ENCODE measurements around the gene PTCHD1. TPM values are rescaled to one million over a fixed set of nuclear protein-coding genes. Genes with fewer than 3 reads are reported as not detected.

The PTCHD1 gene
- total RNA-seq, 4 donors from 2014 or later: 0.05 to 0.51 (median 0.11) TPM

GRCh38 chrX:23373129-23373804 is 38.6 kb downstream of the PTCHD1 start:
- peaks cover 0 to 4% (median 0%) of the 10 kb centered on the region in 3 donors for H3K27me3 ChIP-seq
- no peak for TF ChIP-seq CTCF (IDR thresholded peaks at IDR 0.05 in 4 of 5, conservative IDR thresholded peaks at IDR 0.05 in 1 of 5)
- no peak for TF ChIP-seq POLR2A (IDR thresholded peaks at IDR 0.05)
- H3K4me3 ChIP-seq: no peak overlapping the region
- H3K4me1 ChIP-seq: peaks cover 0 to 5% of the 10 kb centered on the region in 2 donors
- in situ Hi-C loops (cut with MboI; ENCODE audit: low sequenced_read_pairs in 4 of 4): no loop called here
- intact Hi-C loops (cut with DNase I; ENCODE audit: low total_unique reads): no loop called here
- peak; percentile 74 to 88 for ATAC-seq
- peak overlapping the region in 1 of 4 donors; percentile 36 for H3K27ac ChIP-seq
- DNase-seq: no peak
- H3K9me3 ChIP-seq: no peaks in the 10 kb centered on the region
- no peaks in the 10 kb centered on the region for H3K36me3 ChIP-seq

GRCh38 chrX:23374291-23374690 is 39.6 kb downstream of the PTCHD1 start:
- ATAC-seq (no peak), DNase-seq (no peak)
- Histone ChIP-seq H3K4me1 (peaks cover 0 to 5% of the 10 kb centered on the region in 2 donors), H3K27me3 (no peaks in the 10 kb centered on the region), H3K36me3 (no peaks in the 10 kb centered on the region), H3K9me3 (no peaks in the 10 kb centered on the region), H3K4me3 (no peak overlapping the region), H3K27ac (no peak overlapping the region)
- no peak for TF ChIP-seq POLR2A (IDR thresholded peaks at IDR 0.05)
- TF ChIP-seq CTCF (IDR thresholded peaks at IDR 0.05 in 4 of 5, conservative IDR thresholded peaks at IDR 0.05 in 1 of 5): no peak
- intact Hi-C loops (cut with DNase I; ENCODE audit: low total_unique reads): no loop called here
- in situ Hi-C loops (cut with MboI; ENCODE audit: low sequenced_read_pairs in 4 of 4): no loop called here

- TF ChIP-seq POLR2A (IDR thresholded peaks at IDR 0.05) (no peak), CTCF (IDR thresholded peaks at IDR 0.05 in 4 of 5, conservative IDR thresholded peaks at IDR 0.05 in 1 of 5) (no peak)
- Histone ChIP-seq H3K4me1 (peaks cover 0 to 5% of the 10 kb centered on the region in 2 donors), H3K27me3 (no peaks in the 10 kb centered on the region), H3K4me3 (no peak overlapping the region), H3K9me3 (no peaks in the 10 kb centered on the region), H3K27ac (no peak overlapping the region), H3K36me3 (no peaks in the 10 kb centered on the region)
- intact Hi-C loops (cut with DNase I; ENCODE audit: low total_unique reads): no loop called here
- no peak for DNase-seq
- in situ Hi-C loops (cut with MboI; ENCODE audit: low sequenced_read_pairs in 4 of 4): no loop called here
- ATAC-seq: no peak
These were observed 41.9 kb downstream of the PTCHD1 start for GRCh38 chrX:23376581-23376980.

GRCh38 chrX:23380581-23380980 is 45.9 kb downstream of the PTCHD1 start:
- TF ChIP-seq POLR2A (IDR thresholded peaks at IDR 0.05) (no peak), CTCF (IDR thresholded peaks at IDR 0.05 in 4 of 5, conservative IDR thresholded peaks at IDR 0.05 in 1 of 5) (no peak)
- H3K36me3 ChIP-seq: no peaks in the 10 kb centered on the region
- no peaks in the 10 kb centered on the region for H3K9me3 ChIP-seq
- no peak overlapping the region for H3K27ac ChIP-seq
- ATAC-seq (no peak), DNase-seq (no peak)
- H3K4me1 ChIP-seq: no peaks in the 10 kb centered on the region
- H3K27me3 ChIP-seq: no peaks in the 10 kb centered on the region
- intact Hi-C loops (cut with DNase I; ENCODE audit: low total_unique reads): no loop called here
- H3K4me3 ChIP-seq: no peak overlapping the region
- in situ Hi-C loops (cut with MboI; ENCODE audit: low sequenced_read_pairs in 4 of 4): no loop called here
